Vagina (tissue), 2 donors: ENCODE data around the gene SCAMP5. TPM values are rescaled to one million over a fixed set of nuclear protein-coding genes. Genes with fewer than 3 reads are reported as not detected.

Experiments
- DNase-seq, 2 donors: peaks; one replicate each; pipeline ENCODE4 v3.0.0-alpha.2; 2017; ENCODE audit errors: extremely low spot score in 2 of 2
- H3K27ac ChIP-seq: fragments of 200-600 bp; sonication (generic); one replicate; pipeline ENCODE4 v1.5.1; 2019
- H3K27me3 ChIP-seq: fragments of 200-600 bp; sonication (generic); one replicate; pipeline ENCODE4 v1.5.1; 2019
- H3K36me3 ChIP-seq, 2 donors: fragments of 200-600 bp; sonication (generic); one replicate each; pipeline ENCODE4 v1.5.1; 2017 to 2019
- H3K4me1 ChIP-seq: fragments of 200-600 bp; sonication (generic); one replicate; pipeline ENCODE4 v1.5.1; 2019
- H3K4me3 ChIP-seq, 2 donors: fragments of 200-600 bp; sonication (generic); 1 replicate in 1 of 2; 2 replicates in 1 of 2; pipeline ENCODE4 v1.5.1; 2016 to 2019
- H3K9me3 ChIP-seq: fragments of 200-600 bp; sonication (generic); one replicate; pipeline ENCODE4 v1.5.1; 2019
- CTCF ChIP-seq, 3 experiments: fragments of 450-650 bp in 2 of 3; fragments of 200-600 bp in 1 of 3; sonication (generic) in 1 of 3; IDR thresholded peaks; one replicate each; pipeline ENCODE4 v1.5.1; 2017 to 2019; ENCODE audit warnings: antibody characterized with exemption in 3 of 3, mild to moderate bottlenecking in 2 of 3, moderate library complexity in 2 of 3
- POLR2A ChIP-seq, 2 donors: fragments of 450-650 bp; IDR thresholded peaks; one replicate each; pipeline ENCODE4 v1.6.1; 2017; ENCODE audit warnings: antibody characterized with exemption in 2 of 2, mild to moderate bottlenecking in 2 of 2, moderate library complexity in 2 of 2
- POLR2AphosphoS5 ChIP-seq, 2 donors: sonication (generic); formaldehyde crosslinking; IDR thresholded peaks; one replicate each; pipeline ENCODE4 v1.9.0; 2017; ENCODE audit warnings: antibody characterized with exemption in 2 of 2, mild to moderate bottlenecking in 2 of 2, low read depth in 1 of 2; ENCODE audit not compliant: insufficient read depth in 1 of 2
- intact Hi-C: fragments of 100-400 bp; cut with DNase I; formaldehyde crosslinking; loops from one replicate; pipeline ENCODE4 v1.15.1; 2023
- total RNA-seq: library from RNA; depleted of rRNA; stranded (reverse); fragments of >200 nt; gene quantifications from one replicate; pipeline ENCODE4 v1.2.3, GENCODE V29; 2016

The SCAMP5 gene
- total RNA-seq, 1 donor from 2014 or later: 6.6 TPM

GRCh38 chr15:75048394-75048793, 53.0 kb downstream of the SCAMP5 start:
- H3K27me3 ChIP-seq: no peaks in the 10 kb centered on the region
- peaks cover 41% of the 10 kb centered on the region for H3K4me1 ChIP-seq
- intact Hi-C loops: no loop called here
- H3K27ac ChIP-seq: peak overlapping the region; percentile 45
- no peaks in the 10 kb centered on the region for H3K9me3 ChIP-seq
- no peak for DNase-seq
- no peaks in the 10 kb centered on the region for H3K36me3 ChIP-seq
- TF ChIP-seq POLR2A (IDR thresholded peaks at IDR 0.05) (no peak), POLR2AphosphoS5 (IDR thresholded peaks at IDR 0.05; ENCODE audit: insufficient read depth in 1 of 2, low read depth in 1 of 2) (no peak), CTCF (IDR thresholded peaks at IDR 0.05) (no peak)
- H3K4me3 ChIP-seq: no peak overlapping the region

- intact Hi-C loops: no loop called here
- Histone ChIP-seq H3K27ac (no peak overlapping the region), H3K36me3 (no peaks in the 10 kb centered on the region), H3K4me3 (no peak overlapping the region), H3K27me3 (no peaks in the 10 kb centered on the region), H3K4me1 (peaks cover 36% of the 10 kb centered on the region), H3K9me3 (no peaks in the 10 kb centered on the region)
- no peak for DNase-seq
- no peak for TF ChIP-seq POLR2A (IDR thresholded peaks at IDR 0.05)
- no peak for TF ChIP-seq CTCF (IDR thresholded peaks at IDR 0.05)
- no peak for TF ChIP-seq POLR2AphosphoS5 (IDR thresholded peaks at IDR 0.05; ENCODE audit: insufficient read depth in 1 of 2, low read depth in 1 of 2)
Measured at GRCh38 chr15:75049392-75049791, 54.0 kb downstream of the SCAMP5 start.

- DNase-seq: no peak
- no peak overlapping the region for H3K27ac ChIP-seq
- intact Hi-C loops: no loop called here
- TF ChIP-seq CTCF (IDR thresholded peaks at IDR 0.05): no peak
- no peak for TF ChIP-seq POLR2A (IDR thresholded peaks at IDR 0.05)
- no peak for TF ChIP-seq POLR2AphosphoS5 (IDR thresholded peaks at IDR 0.05; ENCODE audit: insufficient read depth in 1 of 2, low read depth in 1 of 2)
- no peaks in the 10 kb centered on the region for H3K9me3 ChIP-seq
- no peak overlapping the region for H3K4me3 ChIP-seq
- H3K27me3 ChIP-seq: no peaks in the 10 kb centered on the region
- H3K4me1 ChIP-seq: peaks cover 28% of the 10 kb centered on the region
- no peaks in the 10 kb centered on the region for H3K36me3 ChIP-seq
Measured at GRCh38 chr15:75050283-75050682, 54.9 kb downstream of the SCAMP5 start.

- no peak for DNase-seq
- H3K27me3 ChIP-seq: no peaks in the 10 kb centered on the region
- no peak overlapping the region for H3K27ac ChIP-seq
- no peak overlapping the region for H3K4me3 ChIP-seq
- H3K4me1 ChIP-seq: peaks cover 28% of the 10 kb centered on the region
- no peaks in the 10 kb centered on the region for H3K36me3 ChIP-seq
- TF ChIP-seq CTCF (IDR thresholded peaks at IDR 0.05) (no peak), POLR2A (IDR thresholded peaks at IDR 0.05) (no peak), POLR2AphosphoS5 (IDR thresholded peaks at IDR 0.05; ENCODE audit: insufficient read depth in 1 of 2, low read depth in 1 of 2) (no peak)
- intact Hi-C loops: no loop called here
- no peaks in the 10 kb centered on the region for H3K9me3 ChIP-seq
Measured at GRCh38 chr15:75051191-75051608, 55.8 kb downstream of the SCAMP5 start.

- no peaks in the 10 kb centered on the region for H3K27me3 ChIP-seq
- H3K4me3 ChIP-seq: no peak overlapping the region
- no peaks in the 10 kb centered on the region for H3K9me3 ChIP-seq
- TF ChIP-seq CTCF (IDR thresholded peaks at IDR 0.05) (no peak), POLR2AphosphoS5 (IDR thresholded peaks at IDR 0.05; ENCODE audit: insufficient read depth in 1 of 2, low read depth in 1 of 2) (no peak), POLR2A (IDR thresholded peaks at IDR 0.05) (no peak)
- H3K36me3 ChIP-seq: no peaks in the 10 kb centered on the region
- DNase-seq: no peak
- H3K27ac ChIP-seq: no peak overlapping the region
- H3K4me1 ChIP-seq: peaks cover 24% of the 10 kb centered on the region
- intact Hi-C loops: no loop called here
Measured at GRCh38 chr15:75051711-75052110, 56.3 kb downstream of the SCAMP5 start.
